HG02973 (cell line): Measurements from ENCODE around the gene PRAMEF18.
"Not testable (repeated sequence)": the region's sequence is repeated elsewhere in the genome, so short reads cannot be mapped to it uniquely, and the experiment has no call there.

ENCODE experiments used
- ATAC-seq: cut with Tn5 transposase; IDR thresholded peaks from one replicate; pipeline ENCODE4 v1.9.1; 2021; ENCODE audit warnings: moderate library complexity; ENCODE audit not compliant: unreplicated experiment

PRAMEF18 gene, protein sequence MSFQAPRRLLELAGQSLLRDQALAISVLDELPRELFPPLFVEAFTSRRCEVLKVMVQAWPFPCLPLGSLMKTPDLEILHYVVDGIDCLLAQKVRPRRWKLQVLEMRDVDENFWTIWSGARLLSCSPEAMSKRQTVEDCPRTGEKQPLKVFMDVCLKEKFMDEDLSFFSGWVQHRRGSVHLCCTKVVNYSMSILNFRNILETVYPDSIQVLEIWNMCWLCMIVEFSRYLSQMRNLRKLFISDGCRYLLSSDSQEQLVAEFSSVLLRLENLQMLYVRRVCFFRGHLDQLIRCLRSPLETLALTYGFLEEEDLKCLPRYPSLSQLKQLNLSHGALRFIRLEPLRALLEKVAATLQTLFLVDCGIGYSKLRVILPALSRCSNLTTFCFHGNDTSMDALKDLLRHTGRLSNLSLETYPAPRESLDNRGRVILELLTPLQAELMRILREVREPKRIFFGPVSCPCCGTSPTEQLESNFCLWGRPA

DNA sequence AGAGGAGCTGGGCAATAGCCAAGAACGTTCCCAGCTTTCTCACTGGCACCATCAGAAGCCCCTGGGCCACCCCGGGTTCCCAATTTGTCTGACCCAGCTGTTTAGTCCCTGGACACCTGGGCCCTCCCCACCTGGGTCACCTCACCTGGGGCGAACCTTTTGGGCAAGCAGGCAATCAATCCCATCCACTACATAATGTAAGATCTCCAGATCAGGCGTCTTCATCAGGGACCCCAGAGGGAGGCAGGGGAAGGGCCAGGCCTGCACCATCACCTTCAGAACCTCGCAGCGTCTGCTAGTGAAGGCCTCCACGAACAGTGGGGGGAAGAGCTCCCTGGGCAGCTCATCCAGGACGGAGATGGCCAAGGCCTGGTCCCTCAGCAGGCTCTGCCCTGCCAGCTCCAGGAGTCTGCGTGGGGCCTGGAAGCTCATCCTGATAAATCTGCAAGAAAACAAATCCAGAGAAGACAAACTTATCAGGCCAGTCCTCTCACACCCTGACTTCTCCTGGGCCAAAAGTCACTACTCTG, at the start of gene PRAMEF18:
PRAMEF18 (minus strand) TSS at position 480 of the 530 bp plus-strand sequence; CDS start at position 432, 48 bp downstream.
- ATAC-seq = not testable (repeated sequence)

DNA sequence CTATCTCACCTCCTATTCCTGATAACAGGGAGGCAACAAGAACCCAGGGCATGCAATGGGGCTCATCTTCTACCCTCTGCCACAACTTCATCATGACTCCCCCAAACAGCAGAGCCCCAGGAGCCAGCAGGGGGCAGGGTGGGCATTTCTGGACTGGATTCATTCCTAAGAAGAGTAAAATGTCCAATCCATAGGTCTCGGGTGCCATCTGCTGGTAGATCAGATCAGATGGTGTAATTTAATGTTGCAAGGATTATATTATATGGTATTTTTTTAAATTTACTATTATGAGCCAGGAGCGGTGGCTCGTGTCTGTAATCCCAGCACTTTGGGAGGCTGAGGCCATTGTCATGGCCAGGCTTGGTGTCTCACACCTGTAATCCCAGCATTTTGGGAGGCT, 39.2 kb upstream of the PRAMEF18 start:
- ATAC-seq = not testable (repeated sequence)

DNA sequence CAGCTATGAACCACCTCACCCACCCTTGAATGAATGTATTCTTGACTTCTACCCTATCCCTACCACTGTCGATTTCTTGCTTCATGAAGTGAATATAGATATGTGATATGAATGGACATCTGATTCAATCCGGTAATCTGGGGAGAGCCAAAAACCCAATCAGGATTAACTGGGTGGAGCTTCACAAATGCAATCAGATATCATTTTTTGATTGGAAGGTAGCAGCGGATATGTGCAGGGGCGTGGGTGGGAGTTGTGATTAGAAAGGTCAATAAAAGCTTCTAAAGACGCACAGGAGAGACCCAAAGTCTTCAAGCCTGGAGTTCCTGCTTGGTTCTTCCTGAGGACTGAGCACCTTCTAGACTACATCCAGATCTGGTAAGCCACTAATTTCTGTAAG, 27.9 kb upstream of the PRAMEF18 start, which contains the start of gene PRAMEF5:
PRAMEF5 (plus strand) TSS at position 301 of the 400 bp plus-strand sequence. CDS start 5,071 bp downstream, outside the sequence.
- not testable (repeated sequence) for ATAC-seq

DNA sequence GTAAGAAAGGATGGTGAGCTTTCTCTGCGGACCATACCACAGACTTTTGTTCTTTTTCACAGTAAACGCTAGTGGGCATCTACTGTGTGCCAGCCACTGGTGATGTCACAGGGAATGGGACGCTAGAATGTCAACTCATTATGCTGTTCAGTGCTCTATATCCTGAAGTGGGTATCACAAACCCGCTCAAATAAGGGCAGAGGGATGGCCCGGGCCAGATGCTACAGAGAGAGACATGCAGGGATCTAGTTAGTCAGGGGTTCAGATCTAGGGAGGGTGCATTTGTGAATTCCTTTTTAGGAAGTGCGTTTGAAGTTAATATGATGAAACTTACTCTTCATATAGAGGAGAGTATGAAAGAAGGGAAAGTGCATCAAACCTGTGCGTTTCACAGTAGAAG, 21.2 kb upstream of the PRAMEF18 start:
- ATAC-seq = not testable (repeated sequence)

DNA sequence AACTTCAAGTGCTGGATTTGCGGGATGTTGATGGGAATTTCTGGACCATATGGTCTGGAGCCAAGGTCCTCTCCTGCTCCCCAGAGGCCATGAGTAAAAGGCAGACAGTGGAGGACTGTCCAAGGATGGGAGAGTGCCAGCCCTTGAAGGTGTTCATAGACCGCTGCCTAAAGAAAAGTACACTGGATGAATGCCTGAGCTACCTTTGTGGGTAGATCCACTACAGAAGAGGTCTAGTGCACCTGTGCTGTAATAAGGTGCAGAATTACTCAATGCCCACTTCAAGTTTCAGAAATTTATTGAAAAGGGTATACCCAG, 20.6 kb upstream of the PRAMEF18 start:
- ATAC-seq = not testable (repeated sequence)

DNA sequence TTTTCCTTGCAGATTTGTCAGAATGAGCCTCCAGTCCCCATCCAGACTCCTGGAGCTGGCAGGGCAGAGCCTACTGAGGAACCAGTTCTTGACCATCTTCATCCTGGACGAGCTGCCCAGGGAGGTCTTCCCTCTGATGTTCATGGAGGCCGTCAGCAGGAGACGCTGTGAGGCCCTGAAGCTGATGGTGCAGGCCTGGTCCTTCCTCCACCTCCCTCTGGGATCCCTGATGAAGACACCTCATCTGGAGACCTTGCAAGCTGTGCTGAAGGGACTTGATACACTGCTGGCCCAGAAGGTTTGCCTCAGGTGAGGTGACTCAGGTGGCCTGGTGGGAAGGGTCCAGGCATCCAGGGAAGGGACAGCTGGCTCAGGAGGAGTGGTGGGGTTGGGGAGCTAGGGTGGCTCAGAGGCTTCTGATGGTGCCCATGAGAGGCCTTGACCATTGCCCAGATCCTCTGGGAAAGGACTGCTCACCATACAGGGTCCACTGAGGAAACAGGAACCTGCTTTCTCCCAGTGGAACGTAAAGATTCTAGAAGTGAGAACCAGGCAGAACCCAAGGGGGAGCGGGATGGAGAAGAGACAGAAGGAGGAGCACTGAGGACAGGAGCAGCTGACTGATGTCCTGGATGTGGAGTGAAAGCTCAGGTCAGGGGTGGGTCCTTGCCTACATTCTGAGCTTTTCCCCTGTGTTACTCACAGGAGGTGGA, 20.0 kb upstream of the PRAMEF18 start:
- not testable (repeated sequence) for ATAC-seq

DNA sequence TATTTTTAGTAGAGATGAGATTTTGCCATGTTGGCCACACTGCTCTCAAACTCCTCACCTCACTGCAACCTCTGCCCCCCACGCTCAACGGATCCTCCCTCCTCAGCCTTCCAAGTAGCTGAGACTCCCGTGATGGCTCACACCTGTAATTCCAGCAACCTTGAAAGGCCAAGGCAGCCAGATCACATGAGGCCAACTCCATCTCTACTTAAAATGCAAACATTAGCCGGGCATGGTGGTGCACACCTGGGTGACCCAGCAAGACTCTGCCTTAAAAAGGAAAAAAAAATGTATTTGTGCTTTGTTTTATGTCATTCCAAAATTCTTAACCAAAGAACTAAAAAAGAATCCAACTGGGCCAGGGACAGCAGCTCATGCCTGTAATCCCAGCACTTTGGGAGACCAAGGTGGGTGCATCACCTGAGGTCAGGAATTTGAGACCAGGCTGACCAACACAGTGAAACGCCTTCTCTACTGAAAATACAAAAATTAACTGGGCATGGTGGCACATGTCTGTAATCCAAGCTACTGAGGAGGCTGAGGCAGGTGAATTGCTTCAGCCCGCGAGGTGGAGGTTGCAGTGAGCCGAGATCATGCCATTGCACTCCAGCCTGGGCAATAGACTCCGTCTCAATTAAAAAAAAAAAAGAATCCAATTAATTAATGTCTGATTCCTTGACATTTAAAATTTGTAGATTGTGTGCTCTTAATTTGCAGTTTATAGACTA, 17.7 kb upstream of the PRAMEF18 start:
- not testable (repeated sequence) for ATAC-seq

DNA sequence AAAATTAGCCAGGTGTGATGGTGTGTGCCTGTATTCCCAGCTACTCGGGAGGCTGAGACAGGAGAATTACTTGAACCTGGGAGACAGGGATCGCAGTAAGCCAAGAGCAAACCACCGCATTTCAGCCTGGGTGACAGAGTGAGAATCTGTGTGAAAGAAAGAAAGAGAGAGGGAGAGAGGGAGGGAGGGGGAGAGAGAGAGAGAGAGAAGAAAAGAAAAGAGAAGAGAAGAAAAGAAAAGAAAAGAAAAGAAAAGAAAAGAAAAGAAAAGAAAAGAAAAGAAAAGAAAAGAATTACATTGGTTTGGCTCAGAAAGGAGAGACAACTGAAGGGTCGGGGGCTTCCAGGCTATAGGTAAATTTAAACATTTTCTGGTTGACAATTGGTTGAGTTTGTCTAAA, 13.7 kb upstream of the PRAMEF18 start:
- not testable (repeated sequence) for ATAC-seq

DNA sequence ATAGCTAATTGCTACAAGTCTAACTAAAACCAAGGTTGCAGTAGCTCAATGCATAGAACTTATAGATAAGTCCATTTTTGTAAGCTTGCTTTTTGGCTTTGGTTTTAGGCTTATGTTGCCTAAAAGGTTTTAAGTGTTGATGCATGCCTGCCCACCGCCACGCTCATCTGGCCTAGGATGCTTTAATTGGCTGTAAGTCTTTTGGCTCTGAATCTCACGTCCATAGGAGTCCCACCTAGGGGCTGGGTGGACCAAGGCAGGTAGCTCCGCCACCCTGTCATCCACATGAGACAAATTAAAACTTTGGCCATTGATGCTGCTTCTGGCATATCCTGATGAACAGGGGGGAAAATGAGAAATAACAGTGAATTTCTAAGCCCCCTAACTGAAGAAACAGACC, 11.6 kb upstream of the PRAMEF18 start:
- not testable (repeated sequence) for ATAC-seq

DNA sequence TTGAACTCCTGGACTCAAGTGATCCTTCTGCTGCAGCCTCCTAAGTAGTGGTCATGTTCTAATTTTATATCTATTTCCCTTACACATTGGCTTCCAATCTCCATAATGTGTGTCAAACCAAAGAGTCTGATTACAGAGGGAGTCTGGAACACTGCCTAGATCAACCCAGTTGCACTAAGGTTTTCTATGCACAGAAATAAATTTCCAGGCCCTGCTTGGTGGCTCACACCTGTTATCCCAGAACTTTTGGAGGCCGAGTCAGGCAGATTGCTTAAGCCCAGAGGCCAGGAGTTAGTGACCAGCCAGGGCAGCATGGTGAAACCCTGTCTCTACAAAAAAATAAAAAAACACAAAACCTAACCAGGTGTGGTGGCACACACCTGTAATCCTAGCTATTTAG, 8.1 kb upstream of the PRAMEF18 start:
- ATAC-seq = not testable (repeated sequence)

DNA sequence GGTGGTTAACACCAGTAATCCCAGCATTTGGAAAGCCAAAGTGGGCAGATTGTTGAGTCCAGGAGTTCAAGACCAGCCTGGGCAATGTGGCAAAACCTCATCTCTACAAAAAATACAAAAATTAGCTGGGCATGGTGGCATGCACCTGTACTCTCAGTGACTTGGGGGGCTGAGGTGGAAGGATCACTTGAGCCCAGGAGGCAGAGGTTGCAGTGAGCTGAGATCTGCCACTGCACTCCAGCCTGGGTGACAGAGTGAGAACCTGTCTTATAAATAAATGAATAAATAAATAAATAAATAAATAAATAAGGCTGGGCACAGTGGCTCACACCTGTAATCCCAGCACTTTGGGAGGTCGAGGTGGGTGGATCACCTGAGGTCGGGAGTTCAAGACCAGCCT, 6.1 kb upstream of the PRAMEF18 start:
- ATAC-seq = not testable (repeated sequence)

DNA sequence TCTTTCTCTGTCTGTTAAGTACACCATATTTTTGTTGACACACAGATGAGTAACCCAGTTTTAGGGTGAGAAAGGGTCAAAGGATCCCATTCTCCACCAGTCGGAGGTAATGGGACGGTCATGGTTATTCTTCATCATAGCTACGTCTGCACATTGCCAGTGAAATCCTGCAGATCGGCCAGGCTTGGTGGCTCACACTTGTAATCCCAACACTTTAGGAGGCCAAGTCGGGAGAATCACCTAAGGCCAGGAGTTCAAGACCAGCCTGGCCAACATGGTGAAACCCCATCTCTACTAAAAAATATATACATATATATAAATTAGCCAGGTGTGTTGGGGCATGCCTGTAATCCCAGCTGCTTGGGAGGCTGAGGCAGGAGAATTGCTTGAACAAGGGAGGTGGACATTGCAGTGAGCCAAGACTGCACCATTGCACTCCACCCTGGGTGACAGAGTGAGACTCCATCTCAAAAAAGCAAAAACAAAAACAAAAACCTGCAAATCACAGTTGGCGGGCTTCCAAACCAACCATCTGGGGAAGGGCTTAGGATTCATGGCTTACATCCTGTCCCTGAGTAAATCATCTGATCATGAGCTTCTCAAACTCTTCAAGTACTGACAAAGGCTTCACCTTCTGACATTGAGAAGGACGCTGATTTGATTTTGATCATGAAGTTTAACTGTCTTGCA, 5.3 kb upstream of the PRAMEF18 start:
- ATAC-seq = not testable (repeated sequence)

DNA sequence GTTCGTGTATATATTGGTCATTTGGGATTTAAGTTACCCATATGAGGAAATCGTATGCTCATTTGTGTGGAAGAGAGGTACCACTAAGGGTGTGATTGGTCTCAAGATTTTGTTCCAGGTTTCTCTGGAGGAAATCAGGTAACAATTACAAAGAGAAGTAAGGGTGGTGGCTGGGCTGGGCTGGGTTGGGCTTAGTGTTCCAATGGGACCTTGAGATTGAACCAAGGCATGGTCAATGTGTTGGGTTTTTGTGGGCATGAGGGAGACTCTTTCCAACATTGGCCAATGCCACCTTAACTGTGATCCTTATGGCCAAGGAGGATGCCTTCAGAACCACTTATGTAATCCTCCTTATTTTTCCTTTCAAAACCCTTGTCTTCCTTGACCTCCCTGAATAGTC, 4.6 kb upstream of the PRAMEF18 start:
- ATAC-seq = not testable (repeated sequence)

DNA sequence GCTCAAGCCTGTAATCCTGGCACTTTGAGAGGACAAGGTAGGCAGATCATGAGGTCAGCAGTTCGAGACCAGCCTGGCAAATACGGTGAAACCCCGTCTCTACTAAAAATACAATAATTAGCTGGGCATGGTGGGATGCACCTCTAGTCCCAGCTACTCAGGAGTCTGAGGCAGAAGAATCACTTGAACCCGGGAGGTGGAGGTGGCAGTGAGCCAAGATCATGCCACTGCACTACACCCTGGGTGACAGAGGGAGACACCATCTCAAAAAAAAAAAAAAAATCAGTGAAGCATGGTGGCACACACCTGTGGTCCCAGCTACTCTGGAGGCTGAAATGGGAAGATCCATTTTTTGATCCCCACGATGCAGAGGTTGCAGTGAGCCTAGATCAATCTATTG, 4.1 kb upstream of the PRAMEF18 start:
- not testable (repeated sequence) for ATAC-seq

DNA sequence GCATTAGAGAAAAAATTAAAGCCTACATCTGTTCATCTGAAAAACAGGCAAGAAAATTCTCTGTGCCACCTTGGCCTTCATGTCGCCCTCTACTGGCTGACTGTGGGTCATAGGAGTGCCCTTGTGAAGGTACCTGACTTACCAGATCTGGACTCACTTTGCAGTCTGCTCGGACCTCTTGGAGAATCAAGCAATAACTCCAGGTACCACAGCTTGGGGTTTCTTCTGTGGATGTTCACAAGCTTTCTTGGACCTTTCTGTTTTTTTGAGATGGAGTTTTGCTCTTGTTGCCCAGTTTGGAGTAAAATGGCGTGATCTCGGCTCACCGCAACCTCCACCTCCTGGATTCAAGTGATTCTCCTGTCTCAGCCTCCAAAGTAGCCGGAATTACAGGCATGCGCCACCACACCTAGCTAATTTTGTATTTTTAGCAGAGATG, 2.4 kb upstream of the PRAMEF18 start:
- no peak for ATAC-seq

DNA sequence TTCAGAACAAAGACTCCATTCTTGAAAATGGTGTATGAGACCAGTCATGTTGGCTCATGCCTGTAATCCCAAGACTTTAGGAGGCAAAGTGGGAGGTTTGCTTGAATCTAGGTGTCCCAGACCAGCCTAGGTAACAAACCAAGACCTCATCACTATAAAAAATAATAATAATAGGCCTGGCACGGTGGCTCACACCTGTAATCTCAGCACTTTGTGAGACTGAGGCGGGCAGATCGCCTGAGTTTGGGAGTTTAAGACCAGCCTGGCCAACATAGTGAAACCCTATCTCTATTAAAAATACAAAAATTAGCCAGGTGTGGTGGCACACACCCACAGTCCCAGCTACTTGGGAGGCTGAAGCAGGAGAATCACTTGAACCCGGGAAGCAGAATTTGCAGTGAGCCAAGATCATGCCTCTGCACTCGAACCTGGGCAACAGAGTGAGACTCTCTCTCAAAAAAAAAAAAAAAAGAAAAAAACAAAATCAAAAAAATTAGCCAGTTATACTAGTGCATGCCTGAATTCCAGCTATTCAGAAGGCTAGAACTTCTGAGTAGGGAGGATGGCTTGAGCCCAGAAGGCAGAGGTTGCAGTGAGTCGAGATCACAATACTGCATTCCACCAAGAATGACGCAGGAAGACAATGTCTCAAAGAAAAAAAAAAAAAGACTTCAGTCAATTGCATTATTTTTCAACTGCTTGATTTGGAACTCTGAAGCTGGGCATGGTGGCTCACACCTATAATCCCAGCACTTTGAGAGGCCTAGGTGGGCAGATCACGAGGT, 1.5 kb upstream of the PRAMEF18 start:
- ATAC-seq = not testable (repeated sequence)

DNA sequence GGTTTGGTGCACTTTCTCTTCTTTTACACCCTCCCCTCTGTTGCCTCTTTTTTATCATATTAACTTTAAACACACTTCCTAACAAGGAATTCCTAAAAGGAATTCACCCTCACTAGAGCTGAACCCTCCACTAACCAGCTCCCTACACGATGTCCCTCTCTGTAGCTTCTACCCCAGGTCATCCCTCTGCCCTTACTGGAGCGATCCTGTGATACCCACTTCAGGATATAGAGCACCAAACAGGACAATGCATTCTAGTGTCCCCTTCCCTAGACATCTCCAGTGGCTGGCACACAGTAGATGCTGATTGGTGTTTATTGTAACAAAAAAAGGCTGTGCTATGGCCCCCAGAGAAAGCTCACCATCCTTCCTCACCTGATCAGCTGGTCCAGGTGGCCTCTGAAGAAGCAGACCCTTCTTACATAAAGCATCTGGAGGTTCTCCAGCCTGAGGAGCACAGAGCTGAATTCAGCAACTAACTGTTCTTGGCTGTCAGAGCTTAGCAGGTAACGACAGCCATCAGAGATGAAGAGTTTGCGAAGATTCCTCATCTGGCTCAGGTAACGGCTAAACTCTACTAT, 1.4 kb downstream of the PRAMEF18 start:
- ATAC-seq = no peak

DNA sequence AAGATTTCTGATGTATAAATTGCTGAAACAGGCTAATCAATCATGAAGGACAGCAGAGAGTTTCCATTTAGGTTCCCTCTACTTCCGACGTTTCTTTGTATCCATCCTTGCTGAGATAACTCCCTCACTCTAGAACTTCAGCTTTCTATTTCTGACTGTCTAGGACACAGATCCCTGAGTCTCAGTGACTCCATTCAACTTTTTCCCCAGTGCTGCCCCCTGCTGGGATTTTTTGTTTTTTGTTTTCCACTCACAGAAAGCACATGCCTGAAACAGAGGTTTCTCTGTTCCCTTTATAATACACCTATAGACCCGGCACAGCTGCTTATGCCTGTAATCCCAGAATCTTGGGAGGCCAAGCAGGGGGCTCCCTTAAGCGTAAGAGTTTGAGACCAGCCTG, 3.2 kb downstream of the PRAMEF18 start:
- not testable (repeated sequence) for ATAC-seq

DNA sequence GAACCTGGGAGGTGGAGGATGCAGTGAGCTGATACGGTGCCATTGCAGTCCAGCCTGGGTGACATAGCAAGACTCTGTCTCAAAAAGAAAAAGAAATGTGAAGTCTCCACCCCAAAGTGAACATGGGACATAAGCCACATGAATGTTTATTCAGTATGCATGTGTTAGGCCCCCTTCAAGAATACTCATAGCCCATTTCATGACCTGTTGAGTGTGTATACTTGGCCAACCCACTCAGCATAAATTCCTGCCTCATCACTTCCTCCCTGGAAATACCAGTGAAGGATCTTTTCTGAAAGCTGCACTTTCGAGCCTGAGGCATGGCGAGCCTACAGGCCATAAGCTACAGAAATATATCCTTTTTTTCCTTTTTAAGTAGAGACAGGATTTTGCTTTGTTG, 6.8 kb downstream of the PRAMEF18 start:
- not testable (repeated sequence) for ATAC-seq
